ENCODE results near the gene PHF13. TPM values are rescaled to one million over a fixed set of nuclear protein-coding genes. Genes with fewer than 3 reads are reported as not detected.

Gene PHF13
- polyA plus RNA-seq, 1 donor (not counting 4 experiments of a cell fraction or from before 2014, with no cell fraction given), result 4.5 TPM

DNA sequence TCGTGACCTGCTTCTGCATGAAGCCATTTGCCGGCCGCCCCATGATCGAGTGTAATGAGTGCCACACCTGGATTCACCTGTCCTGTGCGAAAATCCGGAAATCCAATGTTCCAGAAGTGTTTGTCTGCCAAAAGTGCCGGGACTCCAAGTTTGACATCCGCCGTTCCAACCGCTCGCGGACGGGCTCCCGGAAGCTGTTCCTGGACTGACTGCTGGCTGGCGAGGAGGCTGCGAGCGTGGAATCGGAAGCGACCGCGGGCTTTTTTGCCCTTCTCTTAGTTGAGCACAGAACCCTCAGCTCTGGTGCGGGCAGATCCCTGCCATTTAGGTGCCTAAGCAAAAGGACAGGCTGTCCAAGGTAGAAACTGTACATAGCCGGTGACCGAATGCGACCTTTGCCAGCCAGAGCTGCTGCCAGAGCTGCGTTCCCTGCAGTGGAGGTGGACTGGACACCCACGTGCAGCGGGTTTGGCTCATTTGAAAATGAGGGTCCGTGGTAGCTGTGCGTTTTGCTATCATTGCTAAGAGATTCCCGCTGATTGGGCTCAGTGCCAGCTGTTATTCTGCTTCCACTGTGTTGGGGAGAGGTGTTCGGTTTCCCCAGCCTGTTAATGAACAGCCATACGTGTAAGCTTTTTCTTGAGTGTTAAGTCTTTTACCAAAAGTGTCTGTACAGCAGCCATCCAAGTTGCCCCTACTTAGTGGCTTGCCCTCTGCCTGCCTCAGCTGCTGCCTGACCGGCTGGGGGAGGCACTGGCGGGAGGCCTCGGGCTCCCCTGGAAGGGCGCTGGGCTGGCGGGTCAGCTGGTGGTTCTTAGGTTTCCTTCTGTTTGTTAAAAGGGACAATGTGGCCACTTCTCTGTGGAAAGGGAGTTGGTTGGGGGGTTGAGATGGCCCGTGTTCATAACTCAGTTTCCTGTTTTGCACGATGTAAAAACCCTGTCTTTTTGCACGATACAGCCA is 8.2 kb downstream of the PHF13 start:
- Histone ChIP-seq H3K27me3 (ENCODE audit: control insufficient read depth, extremely low read depth, insufficient read depth, low read length) (no peaks in the 10 kb centered on the region), H3K4me1 (ENCODE audit: control insufficient read depth, extremely low read depth, insufficient read depth, low read length) (peaks cover 11% of the 10 kb centered on the region), H3K27ac (ENCODE audit: control insufficient read depth, insufficient read depth, low read length) (no peak overlapping the region), H3K9me3 (ENCODE audit: control insufficient read depth, low read depth, low read length) (no peaks in the 10 kb centered on the region), H3K9me1 (ENCODE audit: control insufficient read depth, extremely low read depth, insufficient read depth, low read length) (no peaks in the 10 kb centered on the region), H3K4me3 (ENCODE audit: control insufficient read depth in 2 of 3, extremely low read depth in 1 of 3, insufficient read depth in 2 of 3, low read depth in 1 of 3, low read length in 3 of 3) (no peak overlapping the region), H3K79me2 (ENCODE audit: control insufficient read depth, insufficient read depth, low read length) (peaks cover 34% of the 10 kb centered on the region), H2AFZ (ENCODE audit: control insufficient read depth, low read length) (no peak overlapping the region), H3K9ac (ENCODE audit: control insufficient read depth, extremely low read depth, insufficient read depth, low read length) (no peak overlapping the region), H3K36me3 (ENCODE audit: control insufficient read depth in 2 of 2, extremely low read depth in 1 of 2, insufficient read depth in 2 of 2, low read length in 2 of 2) (peaks cover 21 to 26% of the 10 kb centered on the region in 2 experiments), H3K4me2 (ENCODE audit: control insufficient read depth, extremely low read depth, insufficient read depth, low read depth, low read length) (no peak overlapping the region), H4K20me1 (ENCODE audit: control insufficient read depth, extremely low read depth, insufficient read depth, low read length) (peaks cover 2% of the 10 kb centered on the region)
- dilution Hi-C loops (cut with MboI; ENCODE audit: extremely low pct_ligation_motif_present, low sequenced_read_pairs), result no loop called here
- TF ChIP-seq, protein P1, sequence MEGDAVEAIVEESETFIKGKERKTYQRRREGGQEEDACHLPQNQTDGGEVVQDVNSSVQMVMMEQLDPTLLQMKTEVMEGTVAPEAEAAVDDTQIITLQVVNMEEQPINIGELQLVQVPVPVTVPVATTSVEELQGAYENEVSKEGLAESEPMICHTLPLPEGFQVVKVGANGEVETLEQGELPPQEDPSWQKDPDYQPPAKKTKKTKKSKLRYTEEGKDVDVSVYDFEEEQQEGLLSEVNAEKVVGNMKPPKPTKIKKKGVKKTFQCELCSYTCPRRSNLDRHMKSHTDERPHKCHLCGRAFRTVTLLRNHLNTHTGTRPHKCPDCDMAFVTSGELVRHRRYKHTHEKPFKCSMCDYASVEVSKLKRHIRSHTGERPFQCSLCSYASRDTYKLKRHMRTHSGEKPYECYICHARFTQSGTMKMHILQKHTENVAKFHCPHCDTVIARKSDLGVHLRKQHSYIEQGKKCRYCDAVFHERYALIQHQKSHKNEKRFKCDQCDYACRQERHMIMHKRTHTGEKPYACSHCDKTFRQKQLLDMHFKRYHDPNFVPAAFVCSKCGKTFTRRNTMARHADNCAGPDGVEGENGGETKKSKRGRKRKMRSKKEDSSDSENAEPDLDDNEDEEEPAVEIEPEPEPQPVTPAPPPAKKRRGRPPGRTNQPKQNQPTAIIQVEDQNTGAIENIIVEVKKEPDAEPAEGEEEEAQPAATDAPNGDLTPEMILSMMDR (optimal IDR thresholded peaks at IDR 0.05 in 1 of 3, IDR thresholded peaks at IDR 0.05 in 1 of 3, conservative IDR thresholded peaks at IDR 0.05 in 1 of 3; ENCODE audit: extremely low read depth in 1 of 3, insufficient read depth in 2 of 3, low read length in 3 of 3), result no peak
- no peak for TF ChIP-seq EZH2 (IDR thresholded peaks at IDR 0.05; ENCODE audit: low read length)
- FAIRE-seq, result no peak
- DNase-seq (ENCODE audit: low read depth, low spot score), result no peak

DNA sequence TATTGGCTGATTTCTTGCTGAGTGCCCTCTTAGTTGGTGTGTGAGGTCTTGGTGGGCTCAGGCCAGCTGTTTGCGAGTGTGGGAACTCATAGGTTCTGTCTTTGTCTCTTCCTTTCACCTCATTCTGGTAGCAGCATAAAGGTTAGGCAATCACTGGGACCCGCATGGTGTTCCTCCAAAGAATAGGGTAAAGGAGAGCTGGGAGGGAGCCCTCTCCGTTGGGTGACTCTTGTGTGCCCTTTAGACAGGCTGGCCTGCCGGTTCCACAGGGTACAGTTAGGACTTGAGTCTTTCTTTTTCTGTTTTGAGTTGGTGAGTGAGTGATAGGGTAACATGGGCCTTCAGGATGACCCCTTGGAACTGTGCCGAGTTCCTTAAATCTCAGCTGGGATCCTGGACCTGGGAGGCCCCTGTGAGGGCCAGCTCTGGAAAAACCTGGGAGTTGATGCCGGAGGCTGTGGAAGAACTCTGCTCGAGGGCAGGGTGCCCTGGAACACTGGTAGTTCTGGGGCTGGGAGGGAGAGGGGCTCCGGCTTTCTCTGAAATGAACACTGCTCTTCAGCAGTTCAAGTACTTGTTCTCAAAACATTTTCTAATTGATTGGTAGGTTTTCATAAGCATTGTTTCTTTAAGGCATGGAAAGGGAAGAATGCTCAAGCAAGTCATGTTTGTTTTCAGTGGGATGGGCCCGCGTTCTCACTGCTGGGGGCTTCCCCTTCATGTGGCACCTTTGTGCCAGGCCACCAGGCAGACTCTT is 9.0 kb downstream of the PHF13 start:
- TF ChIP-seq EZH2 (IDR thresholded peaks at IDR 0.05; ENCODE audit: low read length), result no peak
- TF ChIP-seq, protein P1 (optimal IDR thresholded peaks at IDR 0.05 in 1 of 3, IDR thresholded peaks at IDR 0.05 in 1 of 3, conservative IDR thresholded peaks at IDR 0.05 in 1 of 3; ENCODE audit: extremely low read depth in 1 of 3, insufficient read depth in 2 of 3, low read length in 3 of 3), result no peak
- DNase-seq (ENCODE audit: low read depth, low spot score) (no peak), FAIRE-seq (no peak)
- Histone ChIP-seq H3K9ac (ENCODE audit: control insufficient read depth, extremely low read depth, insufficient read depth, low read length) (no peak overlapping the region), H3K79me2 (ENCODE audit: control insufficient read depth, insufficient read depth, low read length) (peaks cover 34% of the 10 kb centered on the region), H3K9me1 (ENCODE audit: control insufficient read depth, extremely low read depth, insufficient read depth, low read length) (no peaks in the 10 kb centered on the region), H4K20me1 (ENCODE audit: control insufficient read depth, extremely low read depth, insufficient read depth, low read length) (peaks cover 2% of the 10 kb centered on the region), H3K4me2 (ENCODE audit: control insufficient read depth, extremely low read depth, insufficient read depth, low read depth, low read length) (no peak overlapping the region), H3K36me3 (ENCODE audit: control insufficient read depth in 2 of 2, extremely low read depth in 1 of 2, insufficient read depth in 2 of 2, low read length in 2 of 2) (peaks cover 21 to 25% of the 10 kb centered on the region in 2 experiments), H3K4me1 (ENCODE audit: control insufficient read depth, extremely low read depth, insufficient read depth, low read length) (peaks cover 11% of the 10 kb centered on the region), H3K4me3 (ENCODE audit: control insufficient read depth in 2 of 3, extremely low read depth in 1 of 3, insufficient read depth in 2 of 3, low read depth in 1 of 3, low read length in 3 of 3) (no peak overlapping the region), H3K9me3 (ENCODE audit: control insufficient read depth, low read depth, low read length) (no peaks in the 10 kb centered on the region), H3K27me3 (ENCODE audit: control insufficient read depth, extremely low read depth, insufficient read depth, low read length) (no peaks in the 10 kb centered on the region), H2AFZ (ENCODE audit: control insufficient read depth, low read length) (no peak overlapping the region), H3K27ac (ENCODE audit: control insufficient read depth, insufficient read depth, low read length) (no peak overlapping the region)
- dilution Hi-C loops (cut with MboI; ENCODE audit: extremely low pct_ligation_motif_present, low sequenced_read_pairs), result no loop called here
